Calu3 (cell line): Measurements from ENCODE around the gene ARHGAP42. TPM values are rescaled to one million over a fixed set of nuclear protein-coding genes. Genes with fewer than 3 reads are reported as not detected.
A peak's percentile ranks its signal among the peaks of the same experiment; 100 is the strongest.

Experiments used
- BruUV-seq: library from RNA; stranded (reverse); fragments of 400-500 nt; replicated peaks from 2 replicates; lab custom pipeline; 2021; lab: Mats Ljungman, UMichigan
- CTCF ChIA-PET: fragments of 300-600 bp; sonication (Branson Sonifier 250); formaldehyde crosslinking; loops from one replicate; lab custom pipeline; 2022; ENCODE audit warnings: antibody characterized with exemption; lab: Charles Lee
- DNase-seq: peaks from one replicate; pipeline ENCODE4 v3.0.0; 2022
- H3K27ac Mint-ChIP-seq: one replicate; pipeline ENCODE4 v1.8.0; 2022; ENCODE audit warnings: mixed read lengths; ENCODE audit not compliant: unreplicated experiment
- H3K27me3 Mint-ChIP-seq: one replicate; pipeline ENCODE4 v1.8.0; 2022; ENCODE audit warnings: mixed read lengths; ENCODE audit not compliant: unreplicated experiment
- H3K36me3 Mint-ChIP-seq: one replicate; pipeline ENCODE4 v1.8.0; 2022; ENCODE audit warnings: mild to moderate bottlenecking, moderate library complexity, mixed read lengths; ENCODE audit not compliant: insufficient read depth, unreplicated experiment
- H3K4me1 Mint-ChIP-seq: one replicate; pipeline ENCODE4 v1.8.0; 2022; ENCODE audit warnings: mild to moderate bottlenecking, low read depth, mixed read lengths; ENCODE audit not compliant: unreplicated experiment
- H3K4me3 Mint-ChIP-seq: one replicate; pipeline ENCODE4 v1.8.0; 2022; ENCODE audit warnings: mild to moderate bottlenecking, low read depth, moderate library complexity, mixed read lengths; ENCODE audit not compliant: unreplicated experiment
- H3K9me3 Mint-ChIP-seq: one replicate; pipeline ENCODE4 v1.8.0; 2022; ENCODE audit warnings: low read depth, mixed read lengths; ENCODE audit not compliant: unreplicated experiment
- intact Hi-C: fragments of 100-400 bp; cut with micrococcal nuclease; formaldehyde crosslinking; loops from one replicate; pipeline ENCODE4 v1.10.0; 2022; ENCODE audit not compliant: unreplicated experiment
- total RNA-seq: library from RNA; stranded (reverse); gene quantifications from 2 replicates; pipeline ENCODE4 v1.2.3, GENCODE V29; 2022
- TF ChIP-seq, protein P1 (sequence below): fragments of 200-600 bp; IDR thresholded peaks from one replicate; pipeline ENCODE4 v1.8.0; 2022; ENCODE audit warnings: antibody characterized with exemption; ENCODE audit not compliant: unreplicated experiment

Gene ARHGAP42
- total RNA-seq, 1 experiment from 2014 or later, result 10.3 TPM

- TF ChIP-seq, protein P1, sequence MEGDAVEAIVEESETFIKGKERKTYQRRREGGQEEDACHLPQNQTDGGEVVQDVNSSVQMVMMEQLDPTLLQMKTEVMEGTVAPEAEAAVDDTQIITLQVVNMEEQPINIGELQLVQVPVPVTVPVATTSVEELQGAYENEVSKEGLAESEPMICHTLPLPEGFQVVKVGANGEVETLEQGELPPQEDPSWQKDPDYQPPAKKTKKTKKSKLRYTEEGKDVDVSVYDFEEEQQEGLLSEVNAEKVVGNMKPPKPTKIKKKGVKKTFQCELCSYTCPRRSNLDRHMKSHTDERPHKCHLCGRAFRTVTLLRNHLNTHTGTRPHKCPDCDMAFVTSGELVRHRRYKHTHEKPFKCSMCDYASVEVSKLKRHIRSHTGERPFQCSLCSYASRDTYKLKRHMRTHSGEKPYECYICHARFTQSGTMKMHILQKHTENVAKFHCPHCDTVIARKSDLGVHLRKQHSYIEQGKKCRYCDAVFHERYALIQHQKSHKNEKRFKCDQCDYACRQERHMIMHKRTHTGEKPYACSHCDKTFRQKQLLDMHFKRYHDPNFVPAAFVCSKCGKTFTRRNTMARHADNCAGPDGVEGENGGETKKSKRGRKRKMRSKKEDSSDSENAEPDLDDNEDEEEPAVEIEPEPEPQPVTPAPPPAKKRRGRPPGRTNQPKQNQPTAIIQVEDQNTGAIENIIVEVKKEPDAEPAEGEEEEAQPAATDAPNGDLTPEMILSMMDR, result no peak
- Mint-ChIP-seq H3K9me3 (no peaks in the 10 kb centered on the region), H3K27me3 (no peaks in the 10 kb centered on the region), H3K27ac (peak overlapping the region; percentile 80), H3K4me1 (peaks cover 26% of the 10 kb centered on the region), H3K4me3 (no peak overlapping the region), H3K36me3 (no peaks in the 10 kb centered on the region)
- CTCF ChIA-PET, result interaction anchor here (0.6 to 1.9 kb wide), 5 partner anchors 23 to 74 kb away, joined by 3 to 8 read pairs (median 5); no protein-coding TSS in a partner anchor
- intact Hi-C loops, result loop anchor here (1.0 kb wide), 1 partner anchor 73 kb away; no protein-coding TSS in a partner anchor
- BruUV-seq, result no TSS peak
- no peak for DNase-seq
Observed at GRCh38 chr11:100851147-100851546, 164.1 kb downstream of the ARHGAP42 start.

GRCh38 chr11:100851584-100852152 lies 164.6 kb downstream of the ARHGAP42 start:
- TF ChIP-seq, protein P1, result no peak
- H3K27me3 Mint-ChIP-seq, result no peaks in the 10 kb centered on the region
- H3K9me3 Mint-ChIP-seq, result no peaks in the 10 kb centered on the region
- H3K27ac Mint-ChIP-seq, result peak overlapping the region; percentile 80
- CTCF ChIA-PET, result interaction anchor here (1.0 to 1.9 kb wide), 3 partner anchors 23 to 73 kb away, joined by 3 to 8 read pairs (median 5); no protein-coding TSS in a partner anchor
- intact Hi-C loops, result loop anchor here (1.0 kb wide), 1 partner anchor 73 kb away; no protein-coding TSS in a partner anchor
- no peaks in the 10 kb centered on the region for H3K36me3 Mint-ChIP-seq
- peak; percentile 12 for DNase-seq
- no TSS peak for BruUV-seq
- H3K4me1 Mint-ChIP-seq, result peaks cover 26% of the 10 kb centered on the region
- H3K4me3 Mint-ChIP-seq, result no peak overlapping the region

GRCh38 chr11:100855466-100856067 lies 168.5 kb downstream of the ARHGAP42 start:
- TF ChIP-seq, protein P1, result no peak
- no TSS peak for BruUV-seq
- CTCF ChIA-PET, result interaction anchor here (0.7 to 1.5 kb wide), 2 partner anchors 79 to 279 kb away, joined by 3 to 7 read pairs; no protein-coding TSS in a partner anchor
- H3K4me1 Mint-ChIP-seq, result peaks cover 36% of the 10 kb centered on the region
- no peaks in the 10 kb centered on the region for H3K9me3 Mint-ChIP-seq
- H3K27ac Mint-ChIP-seq, result no peak overlapping the region
- H3K27me3 Mint-ChIP-seq, result no peaks in the 10 kb centered on the region
- H3K4me3 Mint-ChIP-seq, result no peak overlapping the region
- H3K36me3 Mint-ChIP-seq, result no peaks in the 10 kb centered on the region
- no peak for DNase-seq
- intact Hi-C loops, result loop anchor here (1.0 to 2.0 kb wide), 3 partner anchors 75 to 279 kb away; no protein-coding TSS in a partner anchor

- Mint-ChIP-seq H3K9me3 (no peaks in the 10 kb centered on the region), H3K36me3 (no peaks in the 10 kb centered on the region), H3K4me3 (no peak overlapping the region), H3K27ac (peak overlapping the region; percentile 0), H3K4me1 (peaks cover 43% of the 10 kb centered on the region), H3K27me3 (no peaks in the 10 kb centered on the region)
- no TSS peak for BruUV-seq
- intact Hi-C loops, result no loop called here
- no peak for DNase-seq
- TF ChIP-seq, protein P1, result no peak
- CTCF ChIA-PET, result interaction anchor here (0.7 kb wide), 1 partner anchor 176 kb away, joined by 6 read pairs; no protein-coding TSS in a partner anchor
Observed at GRCh38 chr11:100857236-100858005, 170.3 kb downstream of the ARHGAP42 start.
